Breast epithelium (tissue), 4 donors: ENCODE measurements around the gene ADGRV1. TPM values are rescaled to one million over a fixed set of nuclear protein-coding genes. Genes with fewer than 3 reads are reported as not detected.

Experiments
- DNase-seq, 2 donors: peaks; one replicate each; pipeline ENCODE4 v3.0.0-alpha.2; 2019; ENCODE audit warnings: low spot score in 2 of 2
- H3K27ac ChIP-seq, 2 donors: fragments of 200-600 bp; sonication (generic) in 1 of 2; one replicate each; pipeline ENCODE4 v1.5.1; 2016 to 2019; ENCODE audit warnings: mild to moderate bottlenecking in 1 of 2
- H3K27me3 ChIP-seq, 2 donors: fragments of 200-600 bp; sonication (generic) in 1 of 2; one replicate each; pipeline versions ENCODE4 v1.5.1 to v1.6.0; 2017 to 2019; ENCODE audit warnings: control low read depth in 1 of 2, mild to moderate bottlenecking in 1 of 2
- H3K36me3 ChIP-seq: fragments of 200-600 bp; one replicate; pipeline ENCODE4 v1.5.1; 2019
- H3K4me1 ChIP-seq, 2 donors: fragments of 200-600 bp; sonication (generic); one replicate each; pipeline ENCODE4 v1.5.1; 2016 to 2019; ENCODE audit warnings: control low read depth in 1 of 2
- H3K4me3 ChIP-seq, 3 donors: fragments of 200-600 bp; sonication (generic); 1 replicate in 2 of 3; 2 replicates in 1 of 3; pipeline ENCODE4 v1.5.1; 2016 to 2019; ENCODE audit warnings: mild to moderate bottlenecking in 3 of 3, moderate library complexity in 2 of 3
- H3K9me3 ChIP-seq, 2 donors: fragments of 200-600 bp; sonication (generic) in 1 of 2; one replicate each; pipeline ENCODE4 v1.5.1; 2016 to 2019; ENCODE audit warnings: control low read depth in 1 of 2
- CTCF ChIP-seq, 3 donors: fragments of 450-650 bp; IDR thresholded peaks; one replicate each; pipeline ENCODE4 v1.5.1; 2016 to 2017; ENCODE audit warnings: antibody characterized with exemption in 3 of 3, mild to moderate bottlenecking in 3 of 3, moderate library complexity in 3 of 3
- POLR2A ChIP-seq: fragments of 450-650 bp; IDR thresholded peaks from one replicate; pipeline ENCODE4 v1.6.1; 2016; ENCODE audit warnings: antibody characterized with exemption, mild to moderate bottlenecking, moderate library complexity
- POLR2AphosphoS5 ChIP-seq, 3 donors: sonication (generic); formaldehyde crosslinking; IDR thresholded peaks; one replicate each; pipeline ENCODE4 v1.6.1; 2017; ENCODE audit warnings: antibody characterized with exemption in 3 of 3
- intact Hi-C: fragments of 100-400 bp; cut with DNase I; formaldehyde crosslinking; loops from one replicate; pipeline ENCODE4 v1.15.1; 2023; ENCODE audit warnings: low total_unique reads
- total RNA-seq, 3 donors: library from RNA; depleted of rRNA; stranded (reverse); fragments of >200 nt; gene quantifications; one replicate each; pipeline ENCODE4 v1.1.0, GENCODE V29; 2016

ADGRV1 gene
- total RNA-seq, 3 donors from 2014 or later: 0.32 to 85.2 (median 55.3) TPM

DNA sequence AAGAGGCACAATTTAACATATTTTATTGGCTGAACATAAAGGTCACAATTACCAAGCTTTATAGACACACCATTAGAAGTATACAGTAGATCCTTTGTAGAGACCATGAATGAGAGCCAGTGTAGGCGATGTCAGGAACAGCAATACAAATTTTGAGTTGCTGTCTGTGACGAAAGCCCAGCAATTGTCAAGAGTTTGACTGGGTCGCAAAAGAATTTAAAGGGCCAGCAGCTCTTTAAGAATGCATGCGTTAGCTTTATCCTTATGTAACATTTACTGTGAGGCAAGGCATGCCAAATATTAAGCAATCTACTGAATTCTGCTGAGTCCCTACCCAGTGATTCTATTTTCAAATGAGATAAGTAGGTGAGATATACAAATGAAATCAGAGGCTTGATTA lies 587.6 kb downstream of the ADGRV1 start:
- H3K27me3 ChIP-seq: no peaks in the 10 kb centered on the region
- no peaks in the 10 kb centered on the region for H3K4me1 ChIP-seq
- intact Hi-C loops: no loop called here
- no peaks in the 10 kb centered on the region for H3K9me3 ChIP-seq
- no peaks in the 10 kb centered on the region for H3K36me3 ChIP-seq
- no peak overlapping the region for H3K4me3 ChIP-seq
- no peak for DNase-seq
- peak overlapping the region; percentile 66 to 70 for H3K27ac ChIP-seq
- TF ChIP-seq CTCF (IDR thresholded peaks at IDR 0.05) (no peak), POLR2A (no peak), POLR2AphosphoS5 (IDR thresholded peaks at IDR 0.05) (no peak)

- DNase-seq: no peak
- Histone ChIP-seq H3K4me1 (no peaks in the 10 kb centered on the region), H3K27ac (peak overlapping the region; percentile 22 to 66), H3K4me3 (no peak overlapping the region), H3K36me3 (no peaks in the 10 kb centered on the region), H3K27me3 (no peaks in the 10 kb centered on the region), H3K9me3 (no peaks in the 10 kb centered on the region)
- no peak for TF ChIP-seq CTCF (IDR thresholded peaks at IDR 0.05)
- no peak for TF ChIP-seq POLR2A
- TF ChIP-seq POLR2AphosphoS5 (IDR thresholded peaks at IDR 0.05): no peak
- intact Hi-C loops: no loop called here
Observed at GRCh38 chr5:91146905-91147600, 588.5 kb downstream of the ADGRV1 start.

DNA sequence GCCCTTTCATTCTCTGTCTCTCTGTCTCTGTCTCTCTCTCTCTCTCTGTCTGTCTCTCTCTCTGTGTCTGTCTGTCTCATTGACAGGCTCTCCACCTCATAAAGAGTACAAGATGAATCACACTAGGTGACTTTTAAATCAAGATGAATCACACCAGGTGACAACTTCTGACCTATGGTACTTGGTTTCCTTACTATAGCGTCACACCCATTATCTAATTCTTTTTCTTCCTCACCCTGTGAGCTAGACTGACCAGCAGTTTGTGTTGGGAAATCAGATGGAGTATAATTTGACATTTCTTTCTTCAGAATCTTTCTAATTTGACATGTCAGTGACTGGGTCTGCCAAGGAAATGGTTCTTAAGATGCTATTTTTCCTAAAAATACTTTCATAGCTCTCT lies 591.6 kb downstream of the ADGRV1 start:
- Histone ChIP-seq H3K4me1 (no peaks in the 10 kb centered on the region), H3K9me3 (no peaks in the 10 kb centered on the region), H3K4me3 (no peak overlapping the region), H3K27me3 (no peaks in the 10 kb centered on the region), H3K27ac (peak overlapping the region; percentile 8 to 45), H3K36me3 (no peaks in the 10 kb centered on the region)
- DNase-seq: no peak
- TF ChIP-seq CTCF (IDR thresholded peaks at IDR 0.05) (no peak), POLR2A (no peak), POLR2AphosphoS5 (IDR thresholded peaks at IDR 0.05) (no peak)
- intact Hi-C loops: no loop called here

DNA sequence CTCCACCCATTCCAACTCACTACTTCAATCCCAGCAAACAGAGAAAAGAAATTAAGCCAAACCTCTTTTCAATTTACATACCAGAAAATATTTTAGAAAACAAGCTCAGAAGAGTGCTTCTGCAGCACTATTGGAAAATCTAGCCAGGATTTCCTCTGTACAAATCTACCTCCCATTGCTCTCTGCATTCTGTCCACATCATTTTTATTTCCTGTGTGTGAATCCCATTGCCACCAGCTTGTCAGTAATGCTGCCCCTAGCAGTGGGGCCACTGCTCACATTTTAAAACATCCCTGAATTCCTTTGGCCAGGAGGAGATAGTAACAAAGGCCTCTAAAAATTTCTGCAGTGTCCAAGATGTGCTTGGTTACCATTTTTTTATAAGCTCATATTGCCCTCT lies 592.0 kb downstream of the ADGRV1 start:
- Histone ChIP-seq H3K36me3 (no peaks in the 10 kb centered on the region), H3K4me1 (no peaks in the 10 kb centered on the region), H3K4me3 (no peak overlapping the region), H3K27me3 (no peaks in the 10 kb centered on the region), H3K27ac (peak overlapping the region in 1 of 2 donors; percentile 45), H3K9me3 (no peaks in the 10 kb centered on the region)
- no peak for TF ChIP-seq CTCF (IDR thresholded peaks at IDR 0.05)
- no peak for TF ChIP-seq POLR2A
- no peak for TF ChIP-seq POLR2AphosphoS5 (IDR thresholded peaks at IDR 0.05)
- DNase-seq: no peak
- intact Hi-C loops: no loop called here

- intact Hi-C loops: no loop called here
Observed at GRCh38 chr5:91151947-91152346, 593.4 kb downstream of the ADGRV1 start.

More at GRCh38 chr5:91151947-91152346, 593.4 kb downstream of the ADGRV1 start:
- H3K9me3 ChIP-seq: no peaks in the 10 kb centered on the region
- no peaks in the 10 kb centered on the region for H3K27me3 ChIP-seq
- no peaks in the 10 kb centered on the region for H3K4me1 ChIP-seq
- TF ChIP-seq POLR2AphosphoS5 (IDR thresholded peaks at IDR 0.05) (peak in 2 of 3 donors; percentile 34 to 52), POLR2A (no peak)
- no peaks in the 10 kb centered on the region for H3K36me3 ChIP-seq
- no peak overlapping the region for H3K4me3 ChIP-seq
- DNase-seq: peak in 1 of 2 donors; percentile 65
- H3K27ac ChIP-seq: peak overlapping the region in 1 of 2 donors; percentile 48
